ENCODE data around the gene MVK.

The MVK gene

DNA sequence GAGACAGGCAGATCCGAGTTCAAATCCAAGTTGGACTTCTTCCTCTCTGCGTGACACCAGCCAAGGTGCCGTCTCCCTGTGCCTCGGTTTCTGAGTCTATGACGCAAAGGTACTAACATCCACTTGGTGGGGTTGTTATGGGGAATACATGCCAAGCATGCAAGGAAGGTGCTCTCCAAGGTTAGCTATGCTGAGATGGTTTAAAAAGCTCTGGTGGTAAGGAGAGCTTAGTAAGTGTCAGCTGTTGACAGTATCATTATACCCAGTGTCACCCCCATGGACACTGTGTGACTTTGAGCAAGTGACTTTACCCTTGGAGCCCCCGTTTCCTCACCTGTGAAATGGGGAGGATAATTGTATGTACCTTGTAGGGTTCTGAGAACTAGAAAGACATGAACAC lies 22.5 kb upstream of the MVK start:
- Histone ChIP-seq H2AFZ (ENCODE audit: low read length) (no peak overlapping the region), H3K36me3 (ENCODE audit: insufficient read depth, low read length) (no peaks in the 10 kb centered on the region), H3K4me2 (ENCODE audit: low read depth, low read length, poor library complexity, severe bottlenecking) (no peak overlapping the region), H3F3A (ENCODE audit: low read depth) (no peaks in the 10 kb centered on the region), H3K27me3 (ENCODE audit: insufficient read depth, low read length, poor library complexity, severe bottlenecking) (no peaks in the 10 kb centered on the region), H3K9ac (ENCODE audit: low read depth, low read length, poor library complexity, severe bottlenecking) (no peak overlapping the region), H4K20me1 (ENCODE audit: insufficient read depth, low read length, poor library complexity, severe bottlenecking) (no peaks in the 10 kb centered on the region), H3K4me1 (ENCODE audit: insufficient read depth, low read length, poor library complexity, severe bottlenecking) (no peaks in the 10 kb centered on the region), H3K9me3 (ENCODE audit: insufficient read depth, low read depth, low read length) (no peaks in the 10 kb centered on the region), H3K9me2 (replicated peaks; ENCODE audit: low read depth, low read length) (no peaks in the 10 kb centered on the region), H3K4me3 (ENCODE audit: low read length, poor library complexity, severe bottlenecking) (no peak overlapping the region), H3K79me2 (ENCODE audit: insufficient read depth, low read length) (no peaks in the 10 kb centered on the region)
- TF ChIP-seq CTCF (conservative IDR thresholded peaks at IDR 0.05; ENCODE audit: low read length) = no peak
- TF ChIP-seq EZH2phosphoT487 (IDR thresholded peaks at IDR 0.05; ENCODE audit: borderline replicate concordance) = no peak

DNA sequence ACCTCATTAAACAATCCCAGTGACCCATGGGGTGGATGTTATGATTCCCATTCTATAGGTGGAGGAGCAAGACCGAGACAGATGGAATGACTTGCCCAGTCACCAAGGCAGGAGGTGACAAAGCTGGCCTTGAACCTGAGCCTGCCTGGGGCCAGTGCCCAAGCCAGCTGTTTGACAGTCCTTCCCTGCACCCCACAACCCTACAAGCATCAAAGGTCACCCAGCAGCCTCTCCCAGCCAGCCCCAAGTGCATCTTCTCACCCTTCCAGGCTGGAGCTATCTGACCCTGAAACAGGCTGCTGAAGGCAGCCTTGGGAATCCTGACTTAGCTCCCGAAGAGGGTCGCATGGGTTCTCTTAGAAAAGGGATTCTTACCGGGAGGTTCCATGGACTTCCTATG lies 20.6 kb upstream of the MVK start:
- H3K4me1 ChIP-seq (ENCODE audit: insufficient read depth, low read length, poor library complexity, severe bottlenecking) = peaks cover under 1% of the 10 kb centered on the region
- no peak overlapping the region for H3K4me2 ChIP-seq (ENCODE audit: low read depth, low read length, poor library complexity, severe bottlenecking)
- H3K27me3 ChIP-seq (ENCODE audit: insufficient read depth, low read length, poor library complexity, severe bottlenecking) = no peaks in the 10 kb centered on the region
- no peaks in the 10 kb centered on the region for H3K79me2 ChIP-seq (ENCODE audit: insufficient read depth, low read length)
- no peak overlapping the region for H2AFZ ChIP-seq (ENCODE audit: low read length)
- peaks cover 3% of the 10 kb centered on the region; the same call in 1 of the 2 replicates for H3K36me3 ChIP-seq (ENCODE audit: insufficient read depth, low read length)
- no peak for TF ChIP-seq EZH2phosphoT487 (IDR thresholded peaks at IDR 0.05; ENCODE audit: borderline replicate concordance)
- H3F3A ChIP-seq (ENCODE audit: low read depth) = no peaks in the 10 kb centered on the region
- no peak overlapping the region for H3K9ac ChIP-seq (ENCODE audit: low read depth, low read length, poor library complexity, severe bottlenecking)
- no peaks in the 10 kb centered on the region for H4K20me1 ChIP-seq (ENCODE audit: insufficient read depth, low read length, poor library complexity, severe bottlenecking)
- H3K9me2 ChIP-seq (replicated peaks; ENCODE audit: low read depth, low read length) = no peaks in the 10 kb centered on the region
- no peak overlapping the region for H3K4me3 ChIP-seq (ENCODE audit: low read length, poor library complexity, severe bottlenecking)
- no peaks in the 10 kb centered on the region for H3K9me3 ChIP-seq (ENCODE audit: insufficient read depth, low read depth, low read length)

- TF ChIP-seq EZH2phosphoT487 (IDR thresholded peaks at IDR 0.05; ENCODE audit: borderline replicate concordance) (no peak), CTCF (conservative IDR thresholded peaks at IDR 0.05; ENCODE audit: low read length) (no peak)
- H3K79me2 ChIP-seq (ENCODE audit: insufficient read depth, low read length) = no peaks in the 10 kb centered on the region
Measured at GRCh38 chr12:109553483-109553882, 20.1 kb upstream of the MVK start.

GRCh38 chr12:109553906-109554500 lies 19.6 kb upstream of the MVK start:
- peaks cover 9% of the 10 kb centered on the region for H3K4me1 ChIP-seq (ENCODE audit: insufficient read depth, low read length, poor library complexity, severe bottlenecking)
- H4K20me1 ChIP-seq (ENCODE audit: insufficient read depth, low read length, poor library complexity, severe bottlenecking) = no peaks in the 10 kb centered on the region
- H2AFZ ChIP-seq (ENCODE audit: low read length) = no peak overlapping the region
- TF ChIP-seq CTCF (conservative IDR thresholded peaks at IDR 0.05; ENCODE audit: low read length) (no peak), EZH2phosphoT487 (IDR thresholded peaks at IDR 0.05; ENCODE audit: borderline replicate concordance) (no peak)
- no peaks in the 10 kb centered on the region for H3K27me3 ChIP-seq (ENCODE audit: insufficient read depth, low read length, poor library complexity, severe bottlenecking)
- H3K36me3 ChIP-seq (ENCODE audit: insufficient read depth, low read length) = peaks cover 3% of the 10 kb centered on the region; the same call in 1 of the 2 replicates
- H3K9me3 ChIP-seq (ENCODE audit: insufficient read depth, low read depth, low read length) = no peaks in the 10 kb centered on the region
- no peaks in the 10 kb centered on the region for H3F3A ChIP-seq (ENCODE audit: low read depth)
- no peaks in the 10 kb centered on the region for H3K9me2 ChIP-seq (replicated peaks; ENCODE audit: low read depth, low read length)
- H3K9ac ChIP-seq (ENCODE audit: low read depth, low read length, poor library complexity, severe bottlenecking) = no peak overlapping the region
- H3K4me3 ChIP-seq (ENCODE audit: low read length, poor library complexity, severe bottlenecking) = no peak overlapping the region
- H3K4me2 ChIP-seq (ENCODE audit: low read depth, low read length, poor library complexity, severe bottlenecking) = no peak overlapping the region
- no peaks in the 10 kb centered on the region for H3K79me2 ChIP-seq (ENCODE audit: insufficient read depth, low read length)

More at GRCh38 chr12:109553483-109553882, 20.1 kb upstream of the MVK start:
- H3K4me1 ChIP-seq (ENCODE audit: insufficient read depth, low read length, poor library complexity, severe bottlenecking) = peaks cover 6% of the 10 kb centered on the region
- no peaks in the 10 kb centered on the region for H4K20me1 ChIP-seq (ENCODE audit: insufficient read depth, low read length, poor library complexity, severe bottlenecking)
- no peaks in the 10 kb centered on the region for H3K27me3 ChIP-seq (ENCODE audit: insufficient read depth, low read length, poor library complexity, severe bottlenecking)
- H3K4me2 ChIP-seq (ENCODE audit: low read depth, low read length, poor library complexity, severe bottlenecking) = no peak overlapping the region
- H3K36me3 ChIP-seq (ENCODE audit: insufficient read depth, low read length) = peaks cover 3% of the 10 kb centered on the region; the same call in 1 of the 2 replicates
- no peaks in the 10 kb centered on the region for H3K9me2 ChIP-seq (replicated peaks; ENCODE audit: low read depth, low read length)
- no peaks in the 10 kb centered on the region for H3F3A ChIP-seq (ENCODE audit: low read depth)
- H3K4me3 ChIP-seq (ENCODE audit: low read length, poor library complexity, severe bottlenecking) = no peak overlapping the region
- H3K9me3 ChIP-seq (ENCODE audit: insufficient read depth, low read depth, low read length) = no peaks in the 10 kb centered on the region
- H2AFZ ChIP-seq (ENCODE audit: low read length) = no peak overlapping the region
- no peak overlapping the region for H3K9ac ChIP-seq (ENCODE audit: low read depth, low read length, poor library complexity, severe bottlenecking)
